KOPT-K1 (cell line): ENCODE results near the gene ACOT4.
A peak's percentile ranks its signal among the peaks of the same experiment; 100 is the strongest.
"Not testable (repeated sequence)": the region's sequence is repeated elsewhere in the genome, so short reads cannot be mapped to it uniquely, and the experiment has no call there.

Experiments
- H3K27ac ChIP-seq: fragments of 200-600 bp; sonication (generic); 2 replicates; pipeline ENCODE4 v1.5.1; 2016; ENCODE audit warnings: antibody characterized with exemption, mild to moderate bottlenecking, low read depth, low read length; ENCODE audit not compliant: poor library complexity, severe bottlenecking
- H3K36me3 ChIP-seq: fragments of 200-600 bp; sonication (generic); 2 replicates; pipeline ENCODE4 v1.5.1; 2017; ENCODE audit warnings: antibody characterized with exemption, mild to moderate bottlenecking, low read length, moderate library complexity; ENCODE audit not compliant: insufficient read depth
- H3K9me3 ChIP-seq: fragments of 200-600 bp; sonication (generic); 2 replicates; pipeline ENCODE4 v1.5.1; 2017; ENCODE audit warnings: antibody characterized with exemption, low read length, mild to moderate bottlenecking; ENCODE audit not compliant: insufficient read depth, poor library complexity, severe bottlenecking

The ACOT4 gene

GRCh38 chr14:73591690-73592449 is at the start of gene ACOT4:
Gene ACOT4 (plus strand): TSS chr14:73591873. CDS start chr14:73591960, 87 bp downstream.
- no peaks in the 10 kb centered on the region for H3K9me3 ChIP-seq
- H3K36me3 ChIP-seq: no peaks in the 10 kb centered on the region
- H3K27ac ChIP-seq: no peak within 1 kb of the TSS

GRCh38 chr14:73542961-73543360 is 48.7 kb upstream of the ACOT4 start:
- not testable (repeated sequence) for H3K9me3 ChIP-seq, H3K36me3 ChIP-seq, H3K27ac ChIP-seq

GRCh38 chr14:73545353-73545752 is 46.3 kb upstream of the ACOT4 start:
- not testable (repeated sequence) for H3K36me3 ChIP-seq, H3K27ac ChIP-seq, H3K9me3 ChIP-seq

GRCh38 chr14:73549097-73549496 is 42.6 kb upstream of the ACOT4 start:
- not testable (repeated sequence) for H3K36me3 ChIP-seq

GRCh38 chr14:73549889-73550524 is 41.7 kb upstream of the ACOT4 start:
- H3K9me3 ChIP-seq, H3K27ac ChIP-seq, H3K36me3 ChIP-seq: not testable (repeated sequence)

More at GRCh38 chr14:73549097-73549496, 42.6 kb upstream of the ACOT4 start:
- H3K9me3 ChIP-seq, H3K27ac ChIP-seq: not testable (repeated sequence)

GRCh38 chr14:73553845-73554244 is 37.8 kb upstream of the ACOT4 start:
- Histone ChIP-seq H3K27ac (no peak overlapping the region), H3K36me3 (no peaks in the 10 kb centered on the region), H3K9me3 (no peaks in the 10 kb centered on the region)

GRCh38 chr14:73557201-73557600 is 34.5 kb upstream of the ACOT4 start:
- H3K27ac ChIP-seq: not testable (repeated sequence)

GRCh38 chr14:73558238-73558637 is 33.4 kb upstream of the ACOT4 start:
- H3K27ac ChIP-seq, H3K9me3 ChIP-seq, H3K36me3 ChIP-seq: not testable (repeated sequence)

More at GRCh38 chr14:73557201-73557600, 34.5 kb upstream of the ACOT4 start:
- H3K9me3 ChIP-seq, H3K36me3 ChIP-seq: not testable (repeated sequence)

- not testable (repeated sequence) for H3K27ac ChIP-seq, H3K36me3 ChIP-seq, H3K9me3 ChIP-seq
Observed at GRCh38 chr14:73562256-73562655, 29.4 kb upstream of the ACOT4 start.

- not testable (repeated sequence) for H3K9me3 ChIP-seq, H3K27ac ChIP-seq, H3K36me3 ChIP-seq
Observed at GRCh38 chr14:73562696-73563095, 29.0 kb upstream of the ACOT4 start.

- not testable (repeated sequence) for H3K27ac ChIP-seq, H3K9me3 ChIP-seq, H3K36me3 ChIP-seq
Observed at GRCh38 chr14:73566431-73566830, 25.2 kb upstream of the ACOT4 start.

- not testable (repeated sequence) for H3K36me3 ChIP-seq, H3K27ac ChIP-seq, H3K9me3 ChIP-seq
Observed at GRCh38 chr14:73566935-73567334, 24.7 kb upstream of the ACOT4 start.

GRCh38 chr14:73567358-73567757 is 24.3 kb upstream of the ACOT4 start:
- Histone ChIP-seq H3K27ac (no peak overlapping the region), H3K9me3 (no peaks in the 10 kb centered on the region), H3K36me3 (no peaks in the 10 kb centered on the region)

GRCh38 chr14:73567951-73568885 is 23.5 kb upstream of the ACOT4 start:
- H3K9me3 ChIP-seq: no peaks in the 10 kb centered on the region
- H3K36me3 ChIP-seq: no peaks in the 10 kb centered on the region
- H3K27ac ChIP-seq: peak overlapping the region; percentile 74

- H3K36me3 ChIP-seq, H3K9me3 ChIP-seq: not testable (repeated sequence)
- H3K27ac ChIP-seq: peak overlapping the region; percentile 74
Observed at GRCh38 chr14:73568886-73569184, 22.8 kb upstream of the ACOT4 start.
